GM21717 (cell line): ENCODE measurements around the gene MRPL52.
"Not testable (repeated sequence)": the region's sequence is repeated elsewhere in the genome, so short reads cannot be mapped to it uniquely, and the experiment has no call there.

ENCODE experiments used
- ATAC-seq: cut with Tn5 transposase; IDR thresholded peaks from one replicate; pipeline ENCODE4 v1.9.1; 2021; ENCODE audit warnings: mild to moderate bottlenecking, moderate library complexity; ENCODE audit not compliant: unreplicated experiment

The MRPL52 gene

DNA sequence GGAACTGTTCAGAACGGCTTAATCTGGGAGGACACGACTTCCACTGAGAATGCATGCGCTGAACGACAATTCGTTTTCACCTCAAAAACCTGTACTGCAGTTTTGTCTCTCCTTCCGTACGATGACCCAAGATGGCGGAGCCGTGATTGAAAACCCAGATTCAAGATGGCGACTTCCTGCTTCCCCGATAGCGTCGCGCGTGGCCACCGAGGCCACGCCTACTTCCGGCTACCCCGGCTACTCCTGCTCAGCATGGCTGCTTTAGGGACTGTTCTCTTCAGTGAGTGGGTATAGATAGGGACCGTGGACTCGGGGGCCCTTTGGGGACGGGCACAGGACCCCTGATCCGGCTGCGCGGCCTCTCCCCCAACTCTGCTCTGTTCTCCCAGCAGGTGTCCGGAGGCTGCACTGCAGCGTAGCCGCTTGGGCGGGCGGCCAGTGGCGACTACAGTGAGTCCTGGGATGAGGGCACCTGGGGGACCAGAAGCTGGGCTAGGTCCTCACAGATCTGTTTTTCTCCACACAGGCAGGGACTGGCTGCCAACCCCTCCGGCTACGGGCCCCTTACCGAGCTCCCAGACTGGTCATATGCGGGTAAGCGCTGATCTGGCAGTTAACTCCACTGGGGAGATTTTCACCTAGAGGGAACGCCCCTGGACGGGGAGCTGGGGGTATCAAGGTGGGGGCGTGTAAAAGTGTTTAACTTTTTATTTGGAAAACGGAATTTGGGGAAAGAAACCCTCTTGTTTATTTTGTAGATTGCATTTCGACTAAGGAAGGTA, at the start of gene MRPL52:
Gene MRPL52, plus strand, starts transcription at position 227 of the 782 bp plus-strand sequence. Its CDS starts 26 bp downstream, at position 253.
- peak; percentile 76 for ATAC-seq

DNA sequence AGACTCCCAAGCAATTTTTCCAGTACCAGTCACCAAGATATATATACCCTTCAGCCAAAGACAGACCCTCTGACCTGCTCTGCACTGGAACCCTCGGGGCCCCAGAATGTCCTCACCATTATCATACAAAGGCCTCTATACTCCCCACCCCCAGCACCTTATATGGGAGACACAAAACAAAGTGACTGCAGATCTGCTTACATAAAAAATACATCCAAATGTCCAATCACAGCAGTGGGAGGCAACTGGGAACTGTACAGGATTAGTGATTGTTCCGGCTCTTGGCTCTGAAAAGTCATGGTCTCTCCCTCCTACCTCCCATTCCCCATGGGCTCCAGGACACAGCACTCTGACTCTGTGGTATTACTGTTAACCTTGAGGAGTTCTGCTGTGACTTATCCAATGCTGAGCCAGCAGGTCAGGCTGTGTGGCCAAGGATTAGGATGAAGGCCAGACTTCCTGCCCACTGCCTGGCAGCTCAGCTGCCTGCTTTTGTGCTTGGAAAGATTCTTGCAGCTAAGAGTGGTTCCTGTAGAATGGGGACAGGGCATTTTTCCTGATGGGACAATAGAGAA, 49.5 kb upstream of the MRPL52 start:
- no peak for ATAC-seq

DNA sequence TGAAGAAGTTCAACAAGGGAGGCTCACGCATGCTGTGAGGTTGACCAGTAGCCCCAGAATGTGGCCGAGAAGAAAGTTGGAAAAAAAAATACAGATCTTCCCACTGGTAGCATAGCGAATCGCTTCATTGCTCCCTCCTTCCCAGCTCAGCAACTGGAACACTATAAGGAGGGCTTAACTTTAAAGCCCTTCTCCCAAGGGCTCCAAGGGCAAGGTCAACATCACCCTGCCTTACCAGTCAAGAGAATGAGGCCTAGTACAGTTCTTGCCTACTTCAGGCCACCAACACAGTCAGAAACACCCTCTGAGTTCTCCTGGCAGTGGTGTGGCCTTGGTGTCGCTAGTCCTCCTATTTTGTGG, 48.8 kb upstream of the MRPL52 start:
- no peak for ATAC-seq

DNA sequence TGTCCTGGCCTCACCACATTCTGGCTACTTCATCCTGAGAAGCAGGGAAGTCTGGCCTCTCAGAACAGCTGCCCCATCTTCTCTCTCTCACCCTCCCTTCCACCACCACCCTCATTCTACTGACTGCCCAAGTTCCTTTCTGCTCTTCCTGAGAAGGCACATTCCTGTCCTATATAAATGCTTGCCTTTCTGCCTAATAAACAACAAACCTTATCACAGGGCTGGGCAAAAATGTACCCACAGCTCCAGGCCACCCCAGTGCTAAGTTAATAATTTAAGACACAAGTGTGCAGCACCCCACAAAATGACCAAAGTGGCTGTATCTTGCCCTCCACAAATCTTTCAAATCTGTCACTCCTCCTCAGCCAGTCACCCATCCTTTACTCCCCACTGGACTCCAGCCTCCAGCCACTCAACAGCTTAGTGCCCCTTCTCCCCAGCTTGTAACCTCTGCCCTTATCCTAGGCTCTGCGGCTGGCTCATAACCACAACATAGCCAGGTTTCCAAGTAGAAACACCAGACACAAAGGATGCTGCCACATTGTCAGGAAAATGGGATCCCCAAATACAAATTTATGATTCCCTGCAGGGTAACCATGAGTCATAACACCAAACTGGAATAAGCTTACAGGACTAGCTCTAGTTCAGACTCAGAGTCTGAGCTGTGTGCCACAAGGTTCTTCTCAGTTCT, 48.2 kb upstream of the MRPL52 start:
- ATAC-seq: no peak

DNA sequence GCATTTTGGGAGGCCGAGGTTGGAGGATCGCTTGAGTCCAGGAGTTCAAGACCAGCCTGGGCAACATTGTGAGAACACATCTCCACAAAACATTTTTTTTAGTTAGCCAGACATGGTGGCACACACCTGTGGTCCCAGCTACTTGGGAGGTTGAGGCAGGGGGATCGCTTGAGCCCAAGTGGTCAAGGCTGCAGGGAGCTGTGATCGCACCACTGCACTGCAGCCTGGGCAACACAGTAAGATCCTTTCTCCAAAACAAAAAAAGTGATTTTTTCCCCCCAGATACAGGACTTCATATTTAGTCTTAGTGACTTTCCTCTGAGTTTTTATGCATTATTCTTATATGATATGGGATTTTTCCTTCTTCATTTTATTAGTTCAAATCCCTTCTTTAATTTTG, 43.0 kb upstream of the MRPL52 start:
- ATAC-seq: no peak

DNA sequence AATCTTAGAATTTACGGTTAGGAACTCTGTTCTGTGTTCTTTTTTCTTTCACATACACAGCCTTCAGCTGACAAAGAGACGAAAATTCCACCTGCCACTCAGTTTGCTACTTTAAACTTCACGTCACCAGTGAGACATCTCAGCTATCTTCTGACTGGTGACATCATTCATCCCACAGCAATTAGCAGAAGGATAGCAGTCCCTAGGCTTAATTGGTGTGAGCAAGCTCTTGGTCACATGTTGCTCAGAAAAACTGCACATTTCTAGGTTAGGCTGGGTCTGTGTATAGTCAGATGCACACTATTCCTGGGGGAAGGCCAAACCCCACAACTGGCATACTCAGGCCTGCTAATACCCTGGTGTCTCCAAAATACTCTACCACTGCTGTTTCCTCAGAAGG, 38.4 kb upstream of the MRPL52 start:
- ATAC-seq: no peak

DNA sequence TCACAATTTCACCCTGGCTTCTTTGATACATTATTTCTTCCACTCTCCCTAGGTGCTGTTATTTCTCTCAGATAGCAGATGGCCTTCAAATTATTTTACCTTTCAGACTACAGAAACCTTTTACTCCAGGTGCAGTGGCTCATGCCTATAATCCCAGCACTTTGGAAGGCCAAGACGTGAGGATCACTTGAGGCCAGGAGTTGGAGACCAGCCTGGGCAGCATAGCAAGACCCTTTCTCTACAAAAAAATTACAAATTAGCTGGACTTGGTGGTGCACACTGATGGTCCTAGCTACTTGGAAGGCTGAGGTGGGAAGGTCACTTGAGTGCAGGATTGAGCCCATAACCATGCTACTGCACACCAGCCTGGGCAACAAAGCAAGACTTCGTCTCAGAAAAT, 37.5 kb upstream of the MRPL52 start:
- no peak for ATAC-seq

DNA sequence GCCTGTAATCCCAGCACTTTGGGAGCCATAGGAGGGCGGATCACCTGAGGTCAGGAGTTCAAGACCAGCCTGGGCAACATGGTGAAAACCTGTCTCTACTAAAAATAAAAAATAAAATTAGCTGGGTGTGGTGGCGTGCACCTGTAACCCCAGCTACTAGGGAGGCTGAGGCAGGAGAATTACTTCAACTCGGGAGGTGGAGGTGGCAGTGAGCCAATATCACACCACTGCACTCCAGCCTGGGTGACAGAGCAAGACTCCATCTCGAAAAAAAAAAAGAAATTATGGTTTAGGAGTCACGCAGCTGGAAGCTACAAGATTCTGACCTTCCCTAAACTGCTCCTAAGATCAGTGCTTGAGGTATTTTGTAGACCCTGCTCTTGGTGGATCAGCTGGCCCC, 36.1 kb upstream of the MRPL52 start:
- ATAC-seq: not testable (repeated sequence)

DNA sequence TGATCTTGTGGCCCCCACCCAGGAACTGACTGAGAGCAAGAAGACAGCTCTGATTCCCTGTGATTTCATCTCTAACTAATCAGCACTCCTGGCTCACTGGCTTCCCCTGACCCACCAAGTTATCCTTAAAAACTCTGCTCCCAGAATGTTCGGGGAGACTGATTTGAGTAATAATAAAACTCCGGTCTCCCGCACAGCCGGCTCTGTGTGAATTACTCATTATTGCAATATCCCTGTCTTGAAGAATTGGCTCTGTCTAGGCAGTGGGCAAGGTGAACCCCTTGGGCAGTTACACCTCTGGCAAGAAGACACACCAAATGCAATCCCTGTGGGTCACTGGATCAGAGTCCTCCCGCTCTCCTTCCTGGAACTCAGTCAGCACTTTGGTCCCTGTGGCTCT, 35.7 kb upstream of the MRPL52 start:
- ATAC-seq: no peak

DNA sequence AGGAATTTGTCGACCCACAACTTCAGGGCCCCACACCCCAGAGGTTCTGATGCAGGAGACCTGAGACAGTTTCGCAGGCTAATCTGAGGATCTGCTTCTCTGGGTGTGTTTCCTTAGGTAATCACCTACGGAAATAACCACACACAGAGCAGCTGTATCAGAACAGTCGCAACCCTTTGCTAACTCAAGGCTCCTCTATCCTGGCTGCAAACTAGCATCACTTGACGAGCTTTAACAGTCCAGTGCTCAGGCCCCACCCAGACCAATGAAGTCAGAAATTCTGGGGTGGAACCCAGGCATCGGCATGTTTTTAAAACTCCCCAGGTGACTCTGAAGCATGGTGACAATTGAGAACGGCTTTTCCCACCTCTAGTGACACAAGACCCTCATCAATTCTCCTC, 35.1 kb upstream of the MRPL52 start:
- peak; percentile 51 for ATAC-seq

DNA sequence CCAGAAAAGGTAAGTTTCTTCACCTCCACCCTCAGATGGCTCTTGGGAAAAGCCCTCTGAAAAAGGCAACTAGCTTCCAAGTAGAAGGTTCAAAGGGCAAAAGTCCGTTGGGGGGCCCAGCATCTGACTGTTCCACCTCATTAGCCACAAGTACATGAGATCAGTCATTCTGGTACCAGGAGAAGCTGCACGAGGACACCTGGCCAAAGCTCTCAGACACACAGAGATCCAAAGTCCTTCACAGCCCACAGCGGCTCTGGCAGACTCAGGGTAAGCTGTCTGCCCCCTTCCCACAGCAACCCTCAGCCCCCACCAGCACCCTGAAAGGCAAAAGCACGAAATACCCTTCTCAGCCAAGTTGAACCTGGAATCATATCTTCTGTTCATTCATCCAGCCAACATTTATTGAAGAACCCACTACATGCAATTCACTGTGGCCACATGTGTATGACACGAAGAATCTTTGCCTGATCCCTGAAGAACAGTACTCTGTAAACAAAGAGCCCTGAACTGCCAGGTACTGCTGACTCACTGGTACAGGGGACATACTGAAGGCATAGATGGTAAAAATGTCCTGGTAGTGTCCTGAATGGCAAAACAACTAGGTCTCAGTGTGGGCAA, 33.5 kb upstream of the MRPL52 start:
- ATAC-seq: no peak

DNA sequence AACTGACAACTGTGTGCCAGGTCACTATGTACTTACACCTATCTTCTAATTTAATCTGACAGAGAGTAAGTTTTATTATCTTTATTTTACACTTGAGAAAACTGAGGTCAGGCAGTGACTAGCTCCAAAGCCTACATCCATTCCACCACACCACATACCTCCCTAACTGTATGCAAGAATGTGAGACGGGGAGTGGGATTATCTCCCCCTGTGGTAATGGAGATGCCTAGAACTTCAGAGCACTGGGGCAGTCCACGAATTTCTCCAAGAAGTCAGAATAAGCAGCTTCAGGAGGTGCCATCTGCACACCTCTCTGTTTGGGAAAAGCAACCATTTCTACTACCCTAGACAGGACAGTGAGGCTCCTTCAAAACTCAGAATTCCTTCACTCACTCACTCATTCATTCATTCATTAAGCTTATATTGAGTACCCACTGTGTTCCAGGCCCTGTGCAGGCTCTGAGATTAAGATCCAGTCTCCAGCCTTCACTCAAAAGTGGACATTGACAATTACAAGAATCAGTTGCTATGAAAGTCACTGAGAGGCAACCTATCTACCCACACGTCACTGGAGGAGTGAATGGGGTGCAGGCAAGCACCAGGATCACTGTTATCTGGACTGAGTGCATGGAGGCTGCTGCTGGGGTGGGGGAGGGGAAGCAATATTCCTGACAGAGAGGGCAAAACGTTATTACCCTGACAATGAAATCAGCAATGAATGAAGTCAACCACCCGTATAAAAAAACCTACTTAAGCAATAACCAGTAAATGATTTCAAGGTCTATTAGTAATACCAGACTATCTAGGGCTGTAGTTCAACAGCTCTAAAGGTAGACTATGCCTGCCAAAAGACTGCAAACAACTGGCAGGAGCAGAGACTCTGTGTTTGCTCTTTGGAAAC, 32.4 kb upstream of the MRPL52 start:
- ATAC-seq: no peak

DNA sequence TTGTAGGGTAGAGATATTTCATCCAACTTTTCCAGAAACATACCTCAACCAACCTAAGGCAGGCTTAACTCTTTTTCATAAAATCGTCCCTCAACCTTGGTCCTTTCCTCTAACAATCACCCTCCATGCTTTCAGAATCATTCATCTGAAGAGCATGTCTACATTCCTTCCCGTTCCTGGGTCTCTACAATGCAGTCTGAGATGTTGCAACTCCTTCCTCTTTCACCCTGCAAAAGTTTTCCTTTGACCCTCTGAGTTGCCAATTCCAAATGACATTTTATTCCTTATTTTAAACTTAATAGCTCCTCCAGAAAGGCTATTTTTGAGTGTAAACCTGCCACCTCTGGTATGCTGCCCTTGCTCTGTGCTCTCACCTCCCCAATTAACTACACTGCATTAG, 31.2 kb upstream of the MRPL52 start:
- no peak for ATAC-seq

DNA sequence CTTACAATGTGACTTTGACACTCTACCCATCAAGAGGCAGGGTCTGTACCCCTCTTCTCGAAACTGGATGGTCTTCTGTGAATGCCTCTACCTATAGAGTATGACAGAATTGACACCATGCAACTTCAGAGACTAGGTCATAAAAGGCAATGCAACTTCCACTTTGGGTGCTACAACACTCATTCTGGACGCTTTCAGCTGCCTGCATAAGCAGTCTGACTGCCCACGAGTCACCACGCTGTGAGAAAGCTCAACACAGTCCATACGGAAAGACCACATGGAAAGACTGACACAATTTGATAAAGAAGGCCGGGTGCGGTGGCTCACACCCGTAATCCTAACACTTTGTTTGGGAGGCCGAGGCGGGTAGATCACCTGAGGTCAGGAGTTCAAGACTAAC, 29.3 kb upstream of the MRPL52 start:
- no peak for ATAC-seq

DNA sequence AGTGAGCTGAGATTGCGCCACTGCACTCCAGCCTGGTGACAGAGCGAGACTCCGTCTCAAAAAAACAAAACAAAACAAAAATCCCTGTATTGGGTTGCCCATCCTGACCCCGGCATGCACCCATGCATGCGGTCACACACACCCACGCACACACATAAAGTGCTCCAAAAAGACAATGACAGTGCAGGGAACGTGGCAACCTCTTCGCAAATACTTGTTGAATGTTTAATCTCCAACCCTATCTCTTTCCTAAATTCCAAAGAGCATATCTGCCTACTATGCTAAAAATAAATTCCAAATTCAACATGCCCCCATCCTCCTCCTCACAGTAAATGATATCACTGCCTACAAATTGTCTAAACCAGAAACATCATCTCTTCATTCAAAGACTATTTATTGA, 28.0 kb upstream of the MRPL52 start:
- no peak for ATAC-seq

DNA sequence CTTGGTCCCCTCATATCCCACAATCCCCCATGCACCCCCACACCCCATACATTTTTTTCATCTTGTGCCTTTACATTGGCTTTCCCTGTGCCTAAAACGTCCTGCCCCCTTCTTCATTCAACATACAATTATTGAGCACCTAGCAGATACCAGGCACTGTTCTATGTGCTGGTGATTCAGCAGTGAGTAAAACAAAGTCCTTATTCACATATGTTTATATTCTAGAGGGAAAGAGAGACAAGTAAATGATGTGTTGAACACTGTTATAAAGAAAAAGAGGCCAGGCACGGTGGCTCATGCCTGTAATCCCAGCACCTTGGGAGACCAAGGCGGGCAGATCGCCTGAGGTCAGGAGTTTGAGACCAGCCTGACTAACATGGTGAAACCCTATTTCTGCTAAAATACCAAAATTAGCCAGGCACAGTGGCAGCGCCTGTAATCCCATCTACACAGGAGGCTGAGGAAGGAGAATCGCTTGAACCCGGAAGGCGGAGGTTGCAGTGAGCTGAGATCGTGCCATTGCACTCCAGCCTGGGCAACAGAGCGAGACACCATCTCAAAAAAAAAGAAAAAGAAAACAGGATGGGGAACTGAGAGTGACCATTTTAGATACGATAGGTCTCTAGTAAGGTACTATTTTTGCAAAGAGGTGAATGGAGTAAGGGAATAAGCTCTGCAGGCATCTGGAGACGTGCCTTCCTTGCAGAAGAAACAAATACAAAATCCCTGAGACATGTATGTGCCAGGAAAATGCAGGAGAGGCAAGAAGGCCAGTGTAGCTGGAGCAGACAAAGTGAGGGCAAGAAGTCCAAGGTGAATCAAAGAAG, 26.6 kb upstream of the MRPL52 start:
- ATAC-seq: peak; percentile 48

DNA sequence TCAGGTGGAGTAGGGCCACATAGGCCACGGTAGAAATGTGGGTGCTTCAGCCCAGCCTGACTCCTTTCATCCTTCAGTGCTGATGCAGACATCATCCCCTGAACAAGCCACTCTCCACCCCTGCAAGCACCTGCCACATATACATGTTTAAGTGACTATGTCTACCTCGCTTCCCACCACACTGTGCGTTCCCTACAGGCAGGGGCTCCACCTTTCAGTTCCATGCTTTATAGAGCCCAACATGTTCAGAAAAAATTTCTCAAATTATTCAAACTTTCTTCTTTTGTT, 26.1 kb upstream of the MRPL52 start:
- peak; percentile 25 for ATAC-seq

DNA sequence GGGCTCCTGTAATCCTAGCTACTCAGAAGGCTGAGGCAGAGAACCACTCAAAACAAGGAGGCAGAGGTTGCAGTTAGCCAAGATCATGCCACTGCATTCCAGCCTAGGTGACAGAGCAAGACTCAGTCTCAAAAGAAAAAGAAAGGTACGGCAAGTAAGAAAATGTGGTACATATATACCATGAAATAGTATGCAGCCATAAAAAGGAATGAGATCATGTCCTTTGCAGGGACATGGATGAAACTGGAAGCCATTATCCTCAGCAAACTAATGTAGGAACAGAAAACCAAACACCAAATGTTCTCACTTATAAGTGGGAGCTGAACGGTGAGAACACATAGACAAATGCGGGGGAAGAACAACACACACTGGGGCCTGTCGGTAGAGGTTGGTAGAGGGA, 24.5 kb upstream of the MRPL52 start:
- ATAC-seq: not testable (repeated sequence)

DNA sequence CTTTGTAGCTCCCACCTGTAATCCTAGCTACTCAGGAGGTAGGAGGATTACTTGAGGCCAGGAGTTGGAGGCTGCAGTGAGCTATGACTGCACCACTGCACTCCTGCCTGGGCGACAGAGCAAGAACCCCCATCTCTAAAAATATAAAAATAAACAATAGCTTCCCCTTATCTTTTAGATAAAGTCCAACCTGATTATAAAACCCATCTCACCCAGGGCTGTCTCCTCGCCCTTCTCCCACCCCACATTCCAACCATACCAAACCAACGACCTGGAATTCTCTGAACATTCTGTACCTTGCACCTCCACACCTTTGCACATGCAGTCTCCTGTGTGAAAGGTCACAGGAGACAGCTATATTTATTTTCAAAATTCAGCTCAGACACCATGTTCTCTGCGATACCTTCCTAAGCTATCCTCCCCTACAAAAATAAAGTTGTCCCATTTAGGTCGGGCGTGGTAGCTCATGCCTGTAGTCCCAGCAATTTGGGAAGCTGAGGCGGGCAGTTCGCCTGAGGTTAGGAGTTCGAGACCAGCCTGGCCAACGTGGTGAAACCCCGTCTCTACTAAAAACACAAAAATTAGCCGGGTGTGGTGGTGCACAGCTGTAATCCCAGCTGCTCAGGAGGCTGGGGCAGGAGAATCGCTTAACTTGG, 22.1 kb upstream of the MRPL52 start:
- no peak for ATAC-seq
